WI38 (cell line): ENCODE measurements around the gene ERBIN.

Experiments
- H3K4me3 ChIP-seq: 2 replicates; pipeline ENCODE4 v1.5.1; 2011; ENCODE audit warnings: low read depth, mild to moderate bottlenecking, control low read depth, low read length
- CTCF ChIP-seq: IDR thresholded peaks from 2 replicates; pipeline ENCODE4 v1.5.1; 2012; ENCODE audit warnings: low read depth, mild to moderate bottlenecking, control low read depth, low read length

The ERBIN gene

GRCh38 chr5:65927503-65928321 lies 1.3 kb downstream of the ERBIN start:
- TF ChIP-seq CTCF: no peak
- peak overlapping the region; percentile 94 for H3K4me3 ChIP-seq

DNA sequence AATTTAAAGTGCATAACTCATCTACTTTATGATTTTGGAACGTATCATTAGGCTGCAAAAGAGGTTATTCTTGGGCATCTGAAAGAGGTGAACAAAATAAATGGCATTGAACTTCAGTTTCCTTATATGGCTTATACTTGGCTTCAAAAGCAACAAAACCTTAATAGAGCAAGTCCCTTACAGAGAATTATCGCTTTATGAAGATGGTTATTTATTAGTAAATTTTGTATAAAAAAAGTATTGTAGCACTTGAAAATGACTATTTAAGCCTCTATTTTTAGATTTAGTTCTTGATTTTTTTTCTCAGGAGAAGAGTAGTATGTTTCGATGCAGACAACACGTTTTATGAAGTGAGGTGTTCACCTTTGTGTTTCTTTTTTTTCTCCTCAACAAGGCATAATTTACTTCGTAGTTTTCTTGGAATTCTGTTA lies 2.0 kb downstream of the ERBIN start:
- H3K4me3 ChIP-seq: peak overlapping the region; percentile 94
- TF ChIP-seq CTCF: no peak

DNA sequence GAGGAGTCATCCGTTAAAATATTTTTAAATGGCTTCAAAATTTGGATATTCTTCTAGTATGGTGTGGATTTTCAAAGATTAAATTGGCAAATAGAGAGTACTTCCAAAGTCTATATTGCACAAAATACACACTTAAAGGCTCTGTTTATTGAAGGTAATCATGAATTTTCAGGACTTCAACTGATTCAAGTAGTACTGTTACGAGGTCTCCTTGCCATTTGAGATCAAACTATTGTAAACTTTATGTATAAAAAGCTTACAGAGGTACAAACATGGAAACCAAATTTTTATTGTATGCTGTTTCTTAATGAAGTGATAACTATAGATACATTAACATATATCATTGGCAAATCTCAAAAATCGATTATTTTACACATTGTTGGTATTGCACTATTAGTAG lies 2.5 kb downstream of the ERBIN start:
- no peak for TF ChIP-seq CTCF
- H3K4me3 ChIP-seq: peak overlapping the region; percentile 94

DNA sequence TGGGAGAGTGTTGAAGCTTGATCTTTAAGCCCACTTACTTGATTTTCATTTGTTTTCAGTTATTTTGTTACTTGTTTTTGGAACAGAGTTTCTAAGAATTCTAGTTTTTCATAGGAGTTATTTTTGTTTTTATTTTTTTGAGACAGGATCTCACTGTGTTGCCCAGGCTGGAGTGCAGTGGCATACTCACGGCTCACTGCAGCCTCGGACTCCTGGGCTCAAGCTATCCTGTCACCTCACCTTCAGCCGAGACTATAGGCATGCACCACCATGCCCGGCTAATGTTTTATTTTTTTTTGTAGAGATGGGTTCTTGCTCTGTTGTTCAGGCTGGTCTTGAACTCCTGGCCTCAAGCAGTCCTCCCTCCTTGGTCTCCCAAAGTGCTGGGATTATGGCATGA lies 6.3 kb downstream of the ERBIN start:
- TF ChIP-seq CTCF: no peak
- no peak overlapping the region for H3K4me3 ChIP-seq

DNA sequence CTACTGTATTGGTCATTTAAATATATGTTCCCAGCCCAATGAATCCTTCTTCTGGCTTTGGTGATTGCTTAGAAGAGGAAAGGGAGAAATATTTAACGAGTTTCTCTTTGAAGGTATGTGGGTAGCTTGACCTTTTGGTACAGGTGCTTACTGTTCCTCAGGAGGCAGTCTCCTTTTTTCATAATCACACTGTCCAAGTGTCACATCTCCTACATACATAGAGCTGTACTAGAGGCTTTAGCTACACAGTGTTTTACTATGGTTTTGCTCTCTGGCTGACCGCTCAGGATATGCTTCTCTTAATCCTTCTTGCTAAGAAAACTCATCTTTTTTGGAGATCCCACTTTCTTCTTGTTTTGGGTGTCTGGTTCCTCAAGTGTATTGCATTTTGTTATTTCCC lies 6.9 kb downstream of the ERBIN start:
- no peak for TF ChIP-seq CTCF
- H3K4me3 ChIP-seq: no peak overlapping the region

DNA sequence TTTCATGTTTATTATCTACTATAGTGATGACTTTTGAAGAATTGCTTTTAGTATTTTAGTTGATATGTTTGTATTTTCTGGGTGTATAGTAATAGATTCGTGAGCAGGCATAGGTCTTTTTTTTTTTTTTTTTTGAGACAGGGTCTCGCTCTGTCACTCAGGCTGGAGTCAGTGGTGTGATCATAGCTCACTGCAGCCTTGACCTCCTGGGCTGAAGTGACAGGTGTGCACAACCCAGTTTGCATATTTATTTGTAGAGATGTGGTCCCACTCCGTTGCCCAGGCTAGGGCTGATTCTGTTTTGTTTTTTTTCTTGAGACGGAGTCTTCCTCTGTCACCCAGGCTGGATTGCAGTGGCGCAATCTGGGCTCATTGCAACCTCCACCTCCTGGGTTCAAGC lies 11.9 kb downstream of the ERBIN start:
- H3K4me3 ChIP-seq: no peak overlapping the region
- no peak for TF ChIP-seq CTCF

GRCh38 chr5:65943771-65944170 lies 17.4 kb downstream of the ERBIN start:
- H3K4me3 ChIP-seq: no peak overlapping the region
- TF ChIP-seq CTCF: no peak
